HG03354 (cell line): ENCODE measurements around the gene DEDD2.

Experiments used
- ATAC-seq: cut with Tn5 transposase; IDR thresholded peaks from one replicate; pipeline ENCODE4 v1.9.1; 2021; ENCODE audit warnings: mild to moderate bottlenecking; ENCODE audit not compliant: unreplicated experiment, poor library complexity, severe bottlenecking

DEDD2 gene

GRCh38 chr19:42175952-42176648 lies 41.4 kb downstream of the DEDD2 start:
- no peak for ATAC-seq

GRCh38 chr19:42174958-42175734 lies 42.3 kb downstream of the DEDD2 start:
- no peak for ATAC-seq

- no peak for ATAC-seq
Measured at GRCh38 chr19:42174188-42174587, 43.3 kb downstream of the DEDD2 start.

- ATAC-seq: no peak
Measured at GRCh38 chr19:42173695-42174094, 43.8 kb downstream of the DEDD2 start.

GRCh38 chr19:42172261-42172660 lies 45.2 kb downstream of the DEDD2 start:
- no peak for ATAC-seq

GRCh38 chr19:42170715-42171114 lies 46.8 kb downstream of the DEDD2 start:
- ATAC-seq: no peak

- ATAC-seq: no peak
Measured at GRCh38 chr19:42169486-42170413, 47.7 kb downstream of the DEDD2 start.

GRCh38 chr19:42168206-42168605 lies 49.3 kb downstream of the DEDD2 start:
- no peak for ATAC-seq

- ATAC-seq: no peak
Measured at GRCh38 chr19:42166316-42166715, 51.2 kb downstream of the DEDD2 start.

GRCh38 chr19:42165146-42165545 lies 52.3 kb downstream of the DEDD2 start:
- ATAC-seq: no peak

GRCh38 chr19:42161616-42162263 lies 55.7 kb downstream of the DEDD2 start:
- ATAC-seq: no peak

GRCh38 chr19:42159942-42160341 lies 57.5 kb downstream of the DEDD2 start:
- ATAC-seq: no peak

- ATAC-seq: no peak
Measured at GRCh38 chr19:42158926-42159325, 58.6 kb downstream of the DEDD2 start.

GRCh38 chr19:42156571-42156970 lies 60.9 kb downstream of the DEDD2 start:
- no peak for ATAC-seq

GRCh38 chr19:42155796-42156195 lies 61.7 kb downstream of the DEDD2 start:
- ATAC-seq: no peak

GRCh38 chr19:42154471-42155323 lies 62.8 kb downstream of the DEDD2 start:
- no peak for ATAC-seq

- no peak for ATAC-seq
Measured at GRCh38 chr19:42153672-42154433, 63.6 kb downstream of the DEDD2 start.
